Activated CD8-positive, alpha-beta T cell treated with anti-CD3 and anti-CD28 coated beads for 36 hours (primary cell): ENCODE results near the gene AGPAT3. TPM values are rescaled to one million over a fixed set of nuclear protein-coding genes. Genes with fewer than 3 reads are reported as not detected.

Experiments used
- ATAC-seq: fragments of 200-7000 bp; cut with Tn5 transposase; one replicate; pipeline ENCODE4 v1.10.0; 2021; ENCODE audit warnings: mild to moderate bottlenecking, moderate library complexity
- CTCF ChIA-PET: fragments of 350-600 bp; sonication (Branson Sonifier 250); formaldehyde crosslinking; loops from one replicate; lab custom pipeline; 2021; ENCODE audit warnings: antibody characterized with exemption; lab: Charles Lee
- POLR2A ChIA-PET: fragments of 350-600 bp; sonication (Branson Sonifier 250); formaldehyde crosslinking; loops from one replicate; lab custom pipeline; 2021; ENCODE audit warnings: antibody characterized with exemption; lab: Charles Lee
- DNase-seq: peaks from one replicate; pipeline ENCODE4 v3.0.0-alpha.2; 2020
- H3K27ac Mint-ChIP-seq: one replicate; pipeline ENCODE4 v1.8.0; 2021; ENCODE audit warnings: mild to moderate bottlenecking, mixed read lengths
- H3K27me3 Mint-ChIP-seq: one replicate; pipeline ENCODE4 v1.8.0; 2021; ENCODE audit warnings: mixed read lengths
- H3K36me3 Mint-ChIP-seq: one replicate; pipeline ENCODE4 v1.8.0; 2021; ENCODE audit warnings: low read depth, mixed read lengths
- H3K4me1 Mint-ChIP-seq: one replicate; pipeline ENCODE4 v1.8.0; 2021; ENCODE audit warnings: low read depth, mixed read lengths
- H3K4me3 Mint-ChIP-seq: one replicate; pipeline ENCODE4 v1.8.0; 2021; ENCODE audit warnings: mild to moderate bottlenecking, moderate library complexity, mixed read lengths
- H3K9me3 Mint-ChIP-seq: one replicate; pipeline ENCODE4 v1.8.0; 2021; ENCODE audit warnings: mixed read lengths
- CTCF ChIP-seq: fragments of 200-600 bp; IDR thresholded peaks from one replicate; pipeline ENCODE4 v1.8.0; 2022; ENCODE audit warnings: antibody characterized with exemption, mild to moderate bottlenecking
- intact Hi-C: fragments of 100-400 bp; cut with micrococcal nuclease; formaldehyde crosslinking; loops from one replicate; pipeline ENCODE4 v1.10.0; 2022
- total RNA-seq, 2 experiments: library from RNA; stranded (reverse); gene quantifications; one replicate each; pipeline ENCODE4 v1.2.3, GENCODE V29; 2021

Gene AGPAT3
- total RNA-seq, 2 experiments from 2014 or later: 59.3 to 62.2 TPM

- Mint-ChIP-seq H3K9me3 (peaks cover 2% of the 10 kb centered on the region), H3K36me3 (peaks cover 19% of the 10 kb centered on the region)
- POLR2A ChIA-PET: interaction anchor here (0.6 to 1.3 kb wide), 4 partner anchors 9 to 200 kb away, joined by 3 to 4 read pairs (median 4); no protein-coding TSS in a partner anchor
These were observed 14.5 kb downstream of the AGPAT3 start for GRCh38 chr21:43879348-43880110.

GRCh38 chr21:43880111-43880985 is 15.3 kb downstream of the AGPAT3 start:
- no peak for DNase-seq
- no peak for ATAC-seq
- peaks cover 14% of the 10 kb centered on the region for H3K36me3 Mint-ChIP-seq
- intact Hi-C loops: loop anchor here (5.0 kb wide), 1 partner anchor 37 kb away; no protein-coding TSS in a partner anchor
- POLR2A ChIA-PET: interaction anchor here (0.9 to 1.3 kb wide), 3 partner anchors 10 to 43 kb away, joined by 3 to 4 read pairs (median 4); no protein-coding TSS in a partner anchor
- no peaks in the 10 kb centered on the region for H3K27me3 Mint-ChIP-seq
- no peak overlapping the region for H3K4me3 Mint-ChIP-seq
- peaks cover 62% of the 10 kb centered on the region for H3K4me1 Mint-ChIP-seq
- H3K9me3 Mint-ChIP-seq: peaks cover under 1% of the 10 kb centered on the region
- no peak overlapping the region for H3K27ac Mint-ChIP-seq
- no peak for TF ChIP-seq CTCF
- CTCF ChIA-PET: interaction anchor here (0.9 to 1.0 kb wide), 2 partner anchors 10 to 59 kb away, joined by 3 to 4 read pairs; no protein-coding TSS in a partner anchor

More at GRCh38 chr21:43879348-43880110, 14.5 kb downstream of the AGPAT3 start:
- Mint-ChIP-seq H3K27me3 (no peaks in the 10 kb centered on the region), H3K4me1 (peaks cover 63% of the 10 kb centered on the region), H3K4me3 (no peak overlapping the region), H3K27ac (no peak overlapping the region)
- intact Hi-C loops: loop anchor here (5.0 kb wide), 1 partner anchor 38 kb away; no protein-coding TSS in a partner anchor
- ATAC-seq (no peak), DNase-seq (no peak)
- CTCF ChIA-PET: interaction anchor here (0.9 to 1.0 kb wide), 2 partner anchors 9 to 59 kb away, joined by 3 to 4 read pairs; no protein-coding TSS in a partner anchor
- TF ChIP-seq CTCF: no peak

- ATAC-seq: peak; percentile 78
- Mint-ChIP-seq H3K27me3 (no peaks in the 10 kb centered on the region), H3K4me3 (no peak overlapping the region), H3K36me3 (peaks cover 11% of the 10 kb centered on the region), H3K9me3 (no peaks in the 10 kb centered on the region), H3K4me1 (peaks cover 60% of the 10 kb centered on the region), H3K27ac (no peak overlapping the region)
- ChIA-PET CTCF (no interaction called here), POLR2A (no interaction called here)
- intact Hi-C loops: loop anchor here (5.0 kb wide), 1 partner anchor 36 kb away; no protein-coding TSS in a partner anchor
- no peak for TF ChIP-seq CTCF
- DNase-seq: peak; percentile 70
These were observed 16.3 kb downstream of the AGPAT3 start for GRCh38 chr21:43881283-43881682.

GRCh38 chr21:43881935-43882334 is 16.9 kb downstream of the AGPAT3 start:
- intact Hi-C loops: loop anchor here (5.0 kb wide), 1 partner anchor 35 kb away; no protein-coding TSS in a partner anchor
- no peak overlapping the region for H3K4me3 Mint-ChIP-seq
- peaks cover 60% of the 10 kb centered on the region for H3K4me1 Mint-ChIP-seq
- H3K27ac Mint-ChIP-seq: no peak overlapping the region
- H3K27me3 Mint-ChIP-seq: no peaks in the 10 kb centered on the region
- ATAC-seq: no peak
- no peaks in the 10 kb centered on the region for H3K9me3 Mint-ChIP-seq
- no peak for TF ChIP-seq CTCF
- no peak for DNase-seq
- peaks cover 15% of the 10 kb centered on the region for H3K36me3 Mint-ChIP-seq
- POLR2A ChIA-PET: no interaction called here
- CTCF ChIA-PET: interaction anchor here (1.0 kb wide), 1 partner anchor 14 kb away, joined by 3 read pairs; no protein-coding TSS in a partner anchor
